Kidney (tissue), 14 donors: Measurements from ENCODE around the gene ITPRIPL2. TPM values are rescaled to one million over a fixed set of nuclear protein-coding genes. Genes with fewer than 3 reads are reported as not detected.

Experiments
- DNase-seq, 5 donors: peaks; one replicate each; pipeline ENCODE4 v3.0.0-alpha.2; 2013 to 2020
- FAIRE-seq: peaks from 2 replicates; lab custom pipeline; 2012; peaks lifted over from hg19 to GRCh38; lab: Jason Lieb, UNC
- H3K27ac ChIP-seq, 2 donors: one replicate each; pipeline ENCODE4 v1.7.0; 2013; ENCODE audit warnings: low read depth in 2 of 2, low read length in 2 of 2, inconsistent platforms in 1 of 2
- H3K27me3 ChIP-seq: one replicate; pipeline ENCODE4 v1.7.1; 2013; ENCODE audit warnings: low read length, inconsistent platforms; ENCODE audit not compliant: control insufficient read depth, insufficient read depth
- H3K36me3 ChIP-seq, 3 donors: one replicate each; pipeline versions ENCODE4 v1.7.0 to v1.7.1; 2013; ENCODE audit warnings: low read length in 3 of 3, control low read depth in 1 of 3, inconsistent platforms in 1 of 3; ENCODE audit not compliant: insufficient read depth in 3 of 3, control insufficient read depth in 2 of 3
- H3K4me1 ChIP-seq, 3 donors: one replicate each; pipeline versions ENCODE4 v1.7.0 to v1.7.1; 2013; ENCODE audit warnings: low read length in 3 of 3, inconsistent platforms in 1 of 3, low read depth in 1 of 3; ENCODE audit not compliant: control insufficient read depth in 2 of 3, insufficient read depth in 2 of 3
- H3K4me3 ChIP-seq, 3 donors: one replicate each; pipeline versions ENCODE4 v1.7.0 to v1.8.1; 2013; ENCODE audit warnings: low read length in 3 of 3, control low read depth in 1 of 3, inconsistent platforms in 1 of 3
- H3K9ac ChIP-seq, 3 donors: one replicate each; pipeline versions ENCODE4 v1.7.0 to v1.7.1; 2013; ENCODE audit warnings: low read length in 3 of 3, control low read depth in 1 of 3, inconsistent platforms in 1 of 3
- H3K9me3 ChIP-seq, 3 donors: one replicate each; pipeline versions ENCODE4 v1.7.0 to v1.7.1; 2013; ENCODE audit warnings: low read length in 3 of 3, control low read depth in 1 of 3, inconsistent platforms in 1 of 3; ENCODE audit not compliant: control insufficient read depth in 2 of 3, insufficient read depth in 1 of 3
- intact Hi-C: fragments of 100-400 bp; cut with DNase I; formaldehyde crosslinking; loops from one replicate; pipeline ENCODE4 v1.11.1; 2022
- polyA plus RNA-seq: library from polyadenylated mRNA; stranded (reverse); fragments of 350-450 nt; fragmentation: Illumina TruSeq; extraction: RNeasy Lipid Tissue Mini Kit (QIAGEN cat#74804); gene quantifications from one replicate; pipeline ENCODE4 v1.2.3, GENCODE V29; 2014; ENCODE audit warnings: low read depth, low replicate concordance; ENCODE audit not compliant: insufficient read depth
- total RNA-seq: library from RNA; stranded (reverse); fragmentation: NEBNext Ultra II Directional; extraction: Animal tissue kit (Norgen Biotek cat#: 25700); gene quantifications from one replicate; pipeline ENCODE4 v1.2.1, GENCODE V29; 2021
- TF ChIP-seq, protein P1 (sequence below): IDR thresholded peaks from 3 replicates; pipeline ENCODE4 v1.5.1; 2012; ENCODE audit warnings: mild to moderate bottlenecking, moderate library complexity, borderline replicate concordance; ENCODE audit not compliant: insufficient read depth; ENCODE audit errors: extremely low read depth
- donor health status: control.
- donor health status: control.
- donor health status: control.
- donor health status: control.
- donor health status: control.
- donor health status: DM: yes; HTN: yes; CAD: no.
- donor health status: Normal renal cell carcinoma (clear cell type).

The ITPRIPL2 gene
- total and polyA plus RNA-seq, 2 donors from 2014 or later: 6.7 to 48.1 TPM

DNA sequence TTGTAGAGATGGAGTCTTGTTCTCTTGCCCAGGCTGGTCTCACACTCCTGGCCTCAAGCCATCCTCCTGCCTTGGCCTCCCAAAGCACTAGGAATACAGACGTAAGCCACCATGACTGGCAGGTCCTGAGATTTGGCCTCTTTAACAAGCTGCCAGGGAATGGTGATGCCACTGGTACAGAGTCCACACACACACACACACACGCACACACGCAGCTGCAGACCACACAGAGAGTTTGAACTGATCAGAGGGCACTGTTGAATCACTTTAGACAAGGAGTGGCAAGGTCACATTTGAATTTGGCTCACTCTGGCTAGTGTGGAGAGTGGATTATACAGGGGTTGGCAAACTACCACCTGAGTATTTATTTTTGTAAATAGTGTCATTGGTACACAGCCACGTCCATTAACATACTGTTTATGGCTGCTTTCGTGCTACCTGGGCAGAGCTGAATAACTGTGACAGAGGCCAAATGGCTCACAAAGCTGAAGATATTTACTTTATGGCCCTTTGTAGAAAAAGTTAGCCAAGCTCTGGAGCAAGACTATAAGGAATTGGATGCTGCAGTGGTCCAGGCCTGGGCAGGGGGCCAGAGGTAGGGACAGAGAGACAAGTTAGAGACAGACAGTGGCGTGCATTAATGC, 9.9 kb downstream of the ITPRIPL2 start:
- H3K36me3 ChIP-seq: peaks cover 0 to 8% (median 0%) of the 10 kb centered on the region in 3 donors
- H3K4me1 ChIP-seq: peaks cover 0 to 6% (median 0%) of the 10 kb centered on the region in 3 donors
- no peak for DNase-seq

GRCh38 chr16:19126300-19126699, 12.5 kb downstream of the ITPRIPL2 start:
- Histone ChIP-seq H3K4me1 (peaks cover 0 to 10% (median 2%) of the 10 kb centered on the region in 3 donors), H3K4me3 (no peak overlapping the region), H3K9me3 (peaks cover 0 to 2% (median 0%) of the 10 kb centered on the region in 3 donors), H3K27me3 (no peaks in the 10 kb centered on the region), H3K27ac (no peak overlapping the region), H3K9ac (no peak overlapping the region), H3K36me3 (peaks cover 0 to 7% (median 0%) of the 10 kb centered on the region in 3 donors)
- TF ChIP-seq, protein P1, sequence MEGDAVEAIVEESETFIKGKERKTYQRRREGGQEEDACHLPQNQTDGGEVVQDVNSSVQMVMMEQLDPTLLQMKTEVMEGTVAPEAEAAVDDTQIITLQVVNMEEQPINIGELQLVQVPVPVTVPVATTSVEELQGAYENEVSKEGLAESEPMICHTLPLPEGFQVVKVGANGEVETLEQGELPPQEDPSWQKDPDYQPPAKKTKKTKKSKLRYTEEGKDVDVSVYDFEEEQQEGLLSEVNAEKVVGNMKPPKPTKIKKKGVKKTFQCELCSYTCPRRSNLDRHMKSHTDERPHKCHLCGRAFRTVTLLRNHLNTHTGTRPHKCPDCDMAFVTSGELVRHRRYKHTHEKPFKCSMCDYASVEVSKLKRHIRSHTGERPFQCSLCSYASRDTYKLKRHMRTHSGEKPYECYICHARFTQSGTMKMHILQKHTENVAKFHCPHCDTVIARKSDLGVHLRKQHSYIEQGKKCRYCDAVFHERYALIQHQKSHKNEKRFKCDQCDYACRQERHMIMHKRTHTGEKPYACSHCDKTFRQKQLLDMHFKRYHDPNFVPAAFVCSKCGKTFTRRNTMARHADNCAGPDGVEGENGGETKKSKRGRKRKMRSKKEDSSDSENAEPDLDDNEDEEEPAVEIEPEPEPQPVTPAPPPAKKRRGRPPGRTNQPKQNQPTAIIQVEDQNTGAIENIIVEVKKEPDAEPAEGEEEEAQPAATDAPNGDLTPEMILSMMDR: no peak
- DNase-seq: no peak
- intact Hi-C loops: no loop called here
- FAIRE-seq: no peak

More for the DNA sequence above, 9.9 kb downstream of the ITPRIPL2 start:
- FAIRE-seq: no peak
- Histone ChIP-seq H3K27me3 (no peaks in the 10 kb centered on the region), H3K27ac (no peak overlapping the region), H3K9ac (no peak overlapping the region), H3K9me3 (peaks cover 0 to 2% (median 0%) of the 10 kb centered on the region in 3 donors), H3K4me3 (no peak overlapping the region)
- intact Hi-C loops: no loop called here
- TF ChIP-seq, protein P1: no peak

DNA sequence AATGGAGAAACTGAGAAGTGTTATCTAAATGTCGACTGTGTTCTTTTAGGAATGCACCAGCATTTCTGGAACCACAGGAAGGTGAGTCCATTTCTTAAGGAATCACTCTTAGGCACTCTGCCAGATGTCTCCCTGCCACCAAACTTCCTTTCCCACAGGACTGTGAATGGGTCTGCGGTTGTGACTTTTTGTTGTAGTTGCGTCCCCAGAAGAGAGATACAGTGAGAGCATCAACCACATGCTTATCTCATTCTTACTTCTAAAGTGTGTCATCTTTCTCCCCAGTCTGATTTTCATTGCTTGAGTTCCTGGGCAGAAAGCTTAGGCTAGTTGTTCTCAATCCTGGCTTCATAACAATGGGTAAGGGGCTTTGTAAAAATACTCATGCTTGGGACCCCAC, 13.4 kb downstream of the ITPRIPL2 start:
- TF ChIP-seq, protein P1: no peak
- Histone ChIP-seq H3K9me3 (peaks cover 0 to 2% (median 0%) of the 10 kb centered on the region in 3 donors), H3K36me3 (no peaks in the 10 kb centered on the region), H3K27me3 (no peaks in the 10 kb centered on the region), H3K27ac (peak overlapping the region in 1 of 2 donors; percentile 28), H3K9ac (no peak overlapping the region), H3K4me1 (peaks cover 0 to 14% (median 4%) of the 10 kb centered on the region in 3 donors), H3K4me3 (no peak overlapping the region)
- DNase-seq: no peak
- no peak for FAIRE-seq
- intact Hi-C loops: no loop called here
